Upper lobe of right lung (tissue), 1 donor: ENCODE measurements around the gene JMJD6. TPM values are rescaled to one million over a fixed set of nuclear protein-coding genes. Genes with fewer than 3 reads are reported as not detected.
A peak's percentile ranks its signal among the peaks of the same experiment; 100 is the strongest.

Experiments used
- ATAC-seq: fragments of 200-7000 bp; cut with Tn5 transposase; one replicate; pipeline ENCODE4 v1.9.1; 2020; ENCODE audit warnings: mild to moderate bottlenecking, moderate library complexity
- DNase-seq: peaks from one replicate; pipeline ENCODE4 v3.0.0-alpha.2; 2020
- H3K27ac ChIP-seq: fragments of 200-600 bp; one replicate; pipeline ENCODE4 v1.8.0; 2022
- H3K27me3 ChIP-seq: fragments of 200-600 bp; one replicate; pipeline ENCODE4 v1.8.0; 2022; ENCODE audit warnings: mild to moderate bottlenecking
- H3K36me3 ChIP-seq: fragments of 200-600 bp; one replicate; pipeline ENCODE4 v1.8.0; 2022
- H3K4me1 ChIP-seq: fragments of 200-600 bp; one replicate; pipeline ENCODE4 v1.8.0; 2022
- H3K4me3 ChIP-seq: fragments of 200-600 bp; one replicate; pipeline ENCODE4 v1.8.0; 2022; ENCODE audit warnings: mild to moderate bottlenecking
- H3K9me3 ChIP-seq: fragments of 200-600 bp; one replicate; pipeline ENCODE4 v1.8.0; 2022
- intact Hi-C: fragments of 100-400 bp; cut with DNase I; formaldehyde crosslinking; loops from one replicate; pipeline ENCODE4 v1.11.0; 2022
- total RNA-seq: library from RNA; stranded (reverse); fragmentation: NEBNext Ultra II Directional; extraction: Animal tissue kit (Norgen Biotek cat#: 25700); gene quantifications from one replicate; pipeline ENCODE4 v1.2.1, GENCODE V29; 2021
- TF ChIP-seq, protein P1 (sequence below): fragments of 200-600 bp; IDR thresholded peaks from one replicate; pipeline ENCODE4 v1.8.0; 2022; ENCODE audit warnings: antibody characterized with exemption
- donor health status: DM: no; HTN: yes; CAD: no; lungs with severe emphysema.

JMJD6 gene
- total RNA-seq, 1 donor from 2014 or later = 29.6 TPM

DNA sequence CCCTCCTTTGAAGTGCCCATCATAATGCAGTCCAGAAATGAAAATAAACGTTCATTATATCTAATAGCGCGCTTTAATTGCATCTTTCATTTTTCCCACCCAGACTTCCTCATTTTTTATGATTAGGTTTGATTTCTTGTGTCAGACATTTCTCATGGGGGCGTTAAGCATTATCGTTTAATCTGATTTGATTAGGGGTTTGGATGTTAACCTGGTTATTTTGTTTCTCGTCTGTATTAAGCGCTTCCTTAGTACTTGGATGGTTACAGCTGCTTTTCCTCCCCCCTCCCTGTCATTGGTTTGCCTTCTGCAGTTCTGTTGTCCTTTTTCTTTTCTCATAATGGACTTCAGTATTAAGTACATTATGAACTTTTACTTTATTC, 12.1 kb upstream of the JMJD6 start:
- intact Hi-C loops = no loop called here
- no peaks in the 10 kb centered on the region for H3K27me3 ChIP-seq
- DNase-seq = no peak
- H3K27ac ChIP-seq = peak overlapping the region; percentile 98
- TF ChIP-seq, protein P1, sequence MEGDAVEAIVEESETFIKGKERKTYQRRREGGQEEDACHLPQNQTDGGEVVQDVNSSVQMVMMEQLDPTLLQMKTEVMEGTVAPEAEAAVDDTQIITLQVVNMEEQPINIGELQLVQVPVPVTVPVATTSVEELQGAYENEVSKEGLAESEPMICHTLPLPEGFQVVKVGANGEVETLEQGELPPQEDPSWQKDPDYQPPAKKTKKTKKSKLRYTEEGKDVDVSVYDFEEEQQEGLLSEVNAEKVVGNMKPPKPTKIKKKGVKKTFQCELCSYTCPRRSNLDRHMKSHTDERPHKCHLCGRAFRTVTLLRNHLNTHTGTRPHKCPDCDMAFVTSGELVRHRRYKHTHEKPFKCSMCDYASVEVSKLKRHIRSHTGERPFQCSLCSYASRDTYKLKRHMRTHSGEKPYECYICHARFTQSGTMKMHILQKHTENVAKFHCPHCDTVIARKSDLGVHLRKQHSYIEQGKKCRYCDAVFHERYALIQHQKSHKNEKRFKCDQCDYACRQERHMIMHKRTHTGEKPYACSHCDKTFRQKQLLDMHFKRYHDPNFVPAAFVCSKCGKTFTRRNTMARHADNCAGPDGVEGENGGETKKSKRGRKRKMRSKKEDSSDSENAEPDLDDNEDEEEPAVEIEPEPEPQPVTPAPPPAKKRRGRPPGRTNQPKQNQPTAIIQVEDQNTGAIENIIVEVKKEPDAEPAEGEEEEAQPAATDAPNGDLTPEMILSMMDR = no peak
- peaks cover 43% of the 10 kb centered on the region for H3K36me3 ChIP-seq
- ATAC-seq = no peak
- H3K9me3 ChIP-seq = no peaks in the 10 kb centered on the region
- peak overlapping the region; percentile 95 for H3K4me3 ChIP-seq
- H3K4me1 ChIP-seq = peaks cover 43% of the 10 kb centered on the region

DNA sequence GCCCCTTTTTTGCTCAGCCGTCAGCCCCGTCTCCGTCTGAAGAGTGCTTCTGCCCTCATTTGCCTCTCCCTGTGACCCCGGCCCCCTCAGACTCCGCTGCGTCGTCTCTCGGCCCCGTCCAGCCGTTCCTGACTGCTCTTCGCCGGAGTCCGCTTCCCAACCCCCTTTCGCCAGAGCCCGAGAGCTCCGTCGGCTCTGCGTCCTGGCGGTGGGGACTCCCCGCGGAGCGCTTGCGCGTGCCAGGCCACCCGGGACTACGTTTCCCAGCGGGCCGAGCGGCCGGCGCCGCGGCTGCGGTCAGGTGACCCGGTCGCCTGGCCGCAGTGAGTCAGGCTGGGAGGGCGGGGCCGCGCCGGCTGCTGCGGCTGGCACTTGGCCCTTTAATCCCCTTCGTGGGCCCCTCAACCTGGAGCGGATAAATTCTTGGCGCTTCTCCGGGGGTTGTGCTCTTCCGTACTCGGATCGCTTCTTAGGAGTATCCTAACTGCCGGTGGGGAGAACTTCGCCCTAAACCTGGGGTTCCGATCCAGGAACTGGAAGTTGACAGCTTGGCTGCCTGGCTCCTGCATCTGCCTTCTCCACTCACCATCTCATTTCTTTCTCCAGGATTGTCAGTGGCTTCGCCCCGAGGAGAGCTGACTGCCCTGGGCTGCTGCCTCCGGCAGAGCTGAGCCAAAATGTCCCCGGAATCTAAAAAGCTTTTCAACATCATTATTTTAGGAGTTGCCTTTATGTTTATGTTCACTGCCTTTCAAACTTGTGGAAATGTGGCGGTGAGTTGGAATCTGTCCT, 11.5 kb upstream of the JMJD6 start, which contains the start of gene MFSD11:
Gene MFSD11, plus strand, starts transcription at position 444 of the 792 bp plus-strand sequence. Its CDS starts 234 bp downstream, at position 678.
- TF ChIP-seq, protein P1 = no peak
- Histone ChIP-seq H3K27ac (peak within 1 kb of the TSS; percentile 98), H3K36me3 (peaks cover 47% of the 10 kb centered on the region), H3K9me3 (no peaks in the 10 kb centered on the region), H3K27me3 (no peaks in the 10 kb centered on the region), H3K4me3 (peak within 1 kb of the TSS; percentile 95), H3K4me1 (peaks cover 48% of the 10 kb centered on the region)
- intact Hi-C loops = no loop called here
- peak; percentile 85 for ATAC-seq
- peak; percentile 96 for DNase-seq

DNA sequence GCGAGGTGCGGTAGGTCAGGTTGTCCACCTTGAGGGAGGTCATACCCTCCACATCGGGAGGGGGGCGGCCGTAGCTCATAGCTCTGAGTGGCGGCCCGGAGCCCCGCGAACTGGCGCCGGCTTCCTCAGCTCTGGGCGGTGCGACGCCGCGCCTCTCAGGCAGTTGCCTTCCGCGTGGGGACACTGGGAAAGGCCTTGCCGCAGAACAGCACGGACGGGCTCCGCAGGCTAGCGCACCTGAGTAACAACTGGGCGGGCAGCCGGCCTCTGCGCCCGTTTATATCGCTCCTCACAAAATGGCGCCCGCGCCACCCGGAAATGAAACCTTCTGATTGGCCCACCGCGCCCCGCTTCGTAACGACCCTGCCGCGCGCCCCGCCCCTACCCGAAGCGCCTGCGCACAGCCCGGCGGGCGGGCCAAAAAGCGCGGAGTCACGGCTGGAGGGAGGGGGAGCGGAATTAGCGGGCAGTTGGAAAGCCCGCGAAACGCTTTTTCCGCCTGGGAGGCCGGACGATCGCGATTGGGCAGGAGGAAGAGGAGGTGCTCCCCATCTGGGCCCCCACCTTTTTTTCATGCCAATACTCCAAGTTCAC, 10.8 kb upstream of the JMJD6 start, which contains the start of gene SRSF2:
Gene SRSF2, minus strand, starts transcription at position 250 of the 594 bp plus-strand sequence. Its CDS starts 171 bp downstream, at position 79.
- Histone ChIP-seq H3K4me1 (peaks cover 55% of the 10 kb centered on the region), H3K27ac (peak within 1 kb of the TSS; percentile 98), H3K9me3 (no peaks in the 10 kb centered on the region), H3K36me3 (peaks cover 52% of the 10 kb centered on the region), H3K4me3 (peak within 1 kb of the TSS; percentile 95), H3K27me3 (no peaks in the 10 kb centered on the region)
- DNase-seq (peak; percentile 99), ATAC-seq (peak; percentile 91)
- TF ChIP-seq, protein P1 = no peak
- intact Hi-C loops = no loop called here

DNA sequence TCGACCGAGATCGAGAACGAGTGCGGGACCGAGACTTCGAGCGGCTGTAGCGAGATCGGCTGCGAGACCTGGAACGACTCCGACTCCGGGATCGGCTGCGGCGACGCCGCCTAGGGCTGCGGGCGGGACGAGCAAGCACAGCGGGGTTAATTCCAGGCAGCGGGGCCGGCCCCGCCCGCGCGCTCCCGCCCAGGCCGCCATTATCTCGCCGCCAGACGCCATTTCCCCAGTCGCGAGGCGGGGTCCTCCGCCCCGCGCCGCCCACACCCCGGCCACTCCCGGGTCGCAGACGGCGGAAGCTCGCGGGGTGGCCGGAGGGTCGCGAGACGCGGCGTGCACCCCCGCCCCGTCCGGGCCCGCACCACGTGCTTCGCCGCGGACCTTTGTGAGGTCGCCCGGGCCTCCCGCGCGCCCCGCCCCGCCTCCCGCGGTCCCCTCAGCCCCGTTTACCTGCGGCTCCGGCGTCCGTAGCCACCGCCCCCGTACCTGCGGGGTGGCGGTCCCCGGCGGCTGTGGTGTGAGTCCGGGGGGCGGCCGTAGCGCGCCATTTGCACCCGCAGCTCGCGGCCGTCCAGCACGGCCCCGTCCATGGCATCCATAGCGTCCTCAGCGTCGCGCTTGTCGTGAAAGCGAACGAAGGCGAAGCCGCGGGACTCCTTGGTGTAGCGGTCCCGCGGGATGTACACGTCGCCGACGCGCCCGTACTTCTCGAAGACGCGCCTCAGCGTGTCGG, 10.1 kb upstream of the JMJD6 start:
- Histone ChIP-seq H3K27ac (peak overlapping the region; percentile 98), H3K4me1 (peaks cover 60% of the 10 kb centered on the region), H3K27me3 (no peaks in the 10 kb centered on the region), H3K4me3 (peak overlapping the region; percentile 95), H3K9me3 (no peaks in the 10 kb centered on the region), H3K36me3 (peaks cover 52% of the 10 kb centered on the region)
- ATAC-seq (peak; percentile 68), DNase-seq (peak; percentile 91)
- intact Hi-C loops = no loop called here
- TF ChIP-seq, protein P1 = peak; percentile 26

DNA sequence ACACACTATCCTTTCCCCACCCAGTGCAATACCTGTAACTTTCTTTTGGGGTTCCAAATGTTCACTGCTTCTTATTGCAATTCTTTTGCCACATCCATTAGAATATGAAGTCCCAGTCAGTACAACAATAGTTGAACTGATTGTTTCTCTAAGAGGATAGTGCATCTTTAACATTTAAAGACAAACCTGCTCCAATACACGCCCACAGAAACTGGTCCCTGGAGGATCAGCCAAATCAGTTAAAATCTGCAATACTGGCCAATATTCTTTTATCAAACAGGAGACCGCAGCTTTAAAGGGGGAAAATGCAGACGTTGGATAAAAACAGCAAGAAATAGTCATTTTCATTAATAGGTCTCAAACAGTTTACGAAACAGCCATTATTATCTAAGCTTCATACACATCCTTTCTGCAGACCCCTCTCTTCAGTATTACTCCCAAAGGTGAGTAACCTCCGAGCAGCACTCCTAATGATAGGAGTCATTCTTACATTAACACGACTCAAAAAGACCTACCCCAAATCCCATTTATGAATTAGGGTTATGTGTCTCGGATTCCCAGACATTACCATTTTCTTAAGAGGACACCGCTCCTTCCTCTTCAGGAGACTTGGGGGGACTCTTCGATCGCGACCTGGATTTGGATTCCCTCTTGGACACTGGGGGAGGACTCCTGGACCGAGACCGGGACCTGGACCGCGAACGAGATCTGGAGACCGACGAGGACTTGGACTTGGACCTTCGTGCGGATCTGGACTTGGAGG, 9.4 kb upstream of the JMJD6 start:
- intact Hi-C loops = no loop called here
- ATAC-seq (no peak), DNase-seq (no peak)
- Histone ChIP-seq H3K36me3 (peaks cover 54% of the 10 kb centered on the region), H3K4me1 (peaks cover 60% of the 10 kb centered on the region), H3K4me3 (peak overlapping the region; percentile 95), H3K27ac (peak overlapping the region; percentile 98), H3K9me3 (no peaks in the 10 kb centered on the region), H3K27me3 (no peaks in the 10 kb centered on the region)
- TF ChIP-seq, protein P1 = no peak
